Activated T-cell treated with anti-CD3 and anti-CD28 coated beads, Interleukin-2, amount 50 U/mL, for 24 hours (primary cell): Measurements from ENCODE around the gene KDR.
A peak's percentile ranks its signal among the peaks of the same experiment; 100 is the strongest.

ENCODE experiments used
- DNase-seq: peaks from one replicate; pipeline ENCODE4 v3.0.0-alpha.2; 2020
- H3K27ac Mint-ChIP-seq: 2 replicates; pipeline ENCODE4 v1.8.0; 2020; ENCODE audit warnings: mild to moderate bottlenecking, mixed read lengths
- H3K27me3 Mint-ChIP-seq: 2 replicates; pipeline ENCODE4 v1.8.0; 2020; ENCODE audit warnings: mixed read lengths
- H3K36me3 Mint-ChIP-seq: 2 replicates; pipeline ENCODE4 v1.8.0; 2020; ENCODE audit warnings: low read depth, mixed read lengths
- H3K4me1 Mint-ChIP-seq: 2 replicates; pipeline ENCODE4 v1.8.0; 2020; ENCODE audit warnings: low read depth, mixed read lengths
- H3K4me3 Mint-ChIP-seq: 2 replicates; pipeline ENCODE4 v1.8.0; 2020; ENCODE audit warnings: mild to moderate bottlenecking, moderate library complexity, mixed read lengths
- H3K9me3 Mint-ChIP-seq: 2 replicates; pipeline ENCODE4 v1.8.0; 2020; ENCODE audit warnings: mixed read lengths

Gene KDR

DNA sequence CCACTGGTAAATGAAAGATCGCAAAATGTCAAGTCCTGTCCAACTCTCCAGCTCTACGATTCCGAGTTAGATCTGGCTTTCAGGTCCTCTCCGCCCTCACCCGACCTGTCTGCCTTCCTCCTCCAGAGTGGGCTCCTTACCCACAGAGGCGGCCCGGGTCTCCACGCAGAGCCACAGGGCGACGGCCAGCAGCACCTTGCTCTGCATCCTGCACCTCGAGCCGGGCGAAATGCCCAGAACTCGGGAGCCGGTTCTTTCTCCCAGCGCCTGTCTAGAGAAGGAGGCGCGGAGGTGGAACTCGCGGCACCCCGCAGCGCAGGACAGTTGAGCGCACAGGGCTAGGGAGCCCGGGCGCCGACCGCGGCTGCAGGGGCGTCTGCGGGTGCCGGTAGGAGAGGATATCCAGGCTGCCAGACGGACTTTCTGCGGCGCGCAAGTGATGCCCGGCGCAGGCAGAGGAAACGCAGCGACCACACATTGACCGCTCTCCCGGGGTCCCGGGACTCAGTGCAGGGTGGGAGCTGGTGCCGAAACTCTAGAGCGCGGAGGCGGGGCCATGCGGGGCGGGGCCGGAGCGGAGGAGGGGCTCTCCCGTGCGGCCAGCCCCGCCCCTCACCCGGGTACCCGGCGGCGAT is at the start of gene KDR:
Gene KDR (minus strand): TSS at position 509 of the 635 bp plus-strand sequence. CDS start 302 bp downstream, at position 207.
- Mint-ChIP-seq H3K4me1 (peaks cover 10% of the 10 kb centered on the region), H3K9me3 (no peaks in the 10 kb centered on the region), H3K27me3 (peaks cover 49% of the 10 kb centered on the region), H3K27ac (no peak within 1 kb of the TSS), H3K4me3 (peak within 1 kb of the TSS; percentile 33), H3K36me3 (no peaks in the 10 kb centered on the region)
- no peak for DNase-seq

DNA sequence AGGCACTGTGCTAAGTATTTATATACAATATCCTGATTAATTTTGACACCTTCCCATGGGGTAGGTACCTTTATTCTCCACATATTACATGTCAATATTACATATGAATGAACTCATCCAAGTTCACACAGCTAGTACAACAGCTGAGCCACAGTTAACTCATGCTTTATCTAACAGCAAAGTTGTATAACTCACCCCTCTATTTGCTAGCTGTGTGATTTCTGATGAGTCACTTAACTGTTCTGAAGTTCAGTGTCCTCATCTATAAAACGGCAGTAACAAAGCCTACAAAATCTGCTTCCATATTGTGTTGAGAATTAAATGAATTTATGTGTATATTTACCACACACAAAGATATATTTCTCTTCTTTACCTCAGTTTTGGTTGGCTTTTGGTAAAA is 48.2 kb upstream of the KDR start:
- H3K36me3 Mint-ChIP-seq = no peaks in the 10 kb centered on the region
- H3K4me1 Mint-ChIP-seq = peaks cover 4% of the 10 kb centered on the region
- no peaks in the 10 kb centered on the region for H3K9me3 Mint-ChIP-seq
- no peak overlapping the region for H3K4me3 Mint-ChIP-seq
- no peak for DNase-seq
- H3K27ac Mint-ChIP-seq = no peak overlapping the region
- peaks cover 27% of the 10 kb centered on the region for H3K27me3 Mint-ChIP-seq

DNA sequence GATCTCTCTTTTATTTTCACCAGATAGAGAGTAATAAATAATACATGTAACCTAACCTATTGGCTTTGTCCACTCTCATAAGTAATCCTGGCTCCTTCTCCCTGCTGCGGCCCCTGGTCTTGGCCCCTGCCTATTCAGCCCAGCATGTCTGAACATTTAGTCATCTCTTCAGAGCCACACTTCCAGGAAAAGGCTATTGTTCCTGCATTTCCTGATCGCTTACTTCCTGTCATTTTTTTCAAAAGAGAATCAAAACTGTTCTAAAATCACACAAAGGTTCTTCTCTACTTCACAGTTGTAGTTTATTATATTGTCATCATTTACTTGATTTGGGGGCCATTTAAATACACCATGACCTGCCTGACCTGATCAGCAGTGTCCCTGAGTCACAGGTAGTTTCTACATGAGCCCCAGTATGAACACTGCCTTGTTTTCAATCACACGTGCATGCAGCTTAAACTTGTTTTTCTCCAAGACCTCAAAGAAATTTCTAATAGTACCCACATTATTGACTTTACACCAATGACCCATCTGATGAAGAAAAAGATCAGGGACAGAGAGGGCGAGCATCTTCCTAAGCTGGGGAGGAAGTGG is 47.4 kb upstream of the KDR start:
- Mint-ChIP-seq H3K9me3 (no peaks in the 10 kb centered on the region), H3K4me1 (peaks cover 4% of the 10 kb centered on the region), H3K4me3 (no peak overlapping the region), H3K27ac (no peak overlapping the region), H3K27me3 (peaks cover 27% of the 10 kb centered on the region), H3K36me3 (no peaks in the 10 kb centered on the region)
- no peak for DNase-seq

DNA sequence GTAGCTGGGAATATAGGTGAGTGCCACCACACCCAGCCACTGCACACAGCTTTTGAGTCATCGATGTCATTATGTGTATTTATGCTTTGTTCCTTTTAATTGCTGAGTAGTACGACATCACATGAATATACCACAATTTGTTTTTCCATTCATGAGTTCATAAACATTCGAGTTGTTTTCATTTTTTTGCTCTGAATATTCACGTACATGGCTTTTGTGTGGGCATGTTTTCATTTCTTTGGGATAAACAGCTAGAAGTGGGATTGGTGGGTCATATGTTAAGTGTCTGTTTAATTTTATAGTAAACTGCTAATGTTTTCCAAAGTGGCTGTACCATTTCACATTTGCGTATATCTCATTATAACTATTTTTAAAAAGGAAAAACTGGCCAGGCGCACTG is 45.1 kb upstream of the KDR start:
- H3K9me3 Mint-ChIP-seq = no peaks in the 10 kb centered on the region
- H3K4me1 Mint-ChIP-seq = no peaks in the 10 kb centered on the region
- H3K4me3 Mint-ChIP-seq = no peak overlapping the region
- no peak for DNase-seq
- H3K27ac Mint-ChIP-seq = no peak overlapping the region
- no peaks in the 10 kb centered on the region for H3K36me3 Mint-ChIP-seq
- peaks cover 31% of the 10 kb centered on the region for H3K27me3 Mint-ChIP-seq

DNA sequence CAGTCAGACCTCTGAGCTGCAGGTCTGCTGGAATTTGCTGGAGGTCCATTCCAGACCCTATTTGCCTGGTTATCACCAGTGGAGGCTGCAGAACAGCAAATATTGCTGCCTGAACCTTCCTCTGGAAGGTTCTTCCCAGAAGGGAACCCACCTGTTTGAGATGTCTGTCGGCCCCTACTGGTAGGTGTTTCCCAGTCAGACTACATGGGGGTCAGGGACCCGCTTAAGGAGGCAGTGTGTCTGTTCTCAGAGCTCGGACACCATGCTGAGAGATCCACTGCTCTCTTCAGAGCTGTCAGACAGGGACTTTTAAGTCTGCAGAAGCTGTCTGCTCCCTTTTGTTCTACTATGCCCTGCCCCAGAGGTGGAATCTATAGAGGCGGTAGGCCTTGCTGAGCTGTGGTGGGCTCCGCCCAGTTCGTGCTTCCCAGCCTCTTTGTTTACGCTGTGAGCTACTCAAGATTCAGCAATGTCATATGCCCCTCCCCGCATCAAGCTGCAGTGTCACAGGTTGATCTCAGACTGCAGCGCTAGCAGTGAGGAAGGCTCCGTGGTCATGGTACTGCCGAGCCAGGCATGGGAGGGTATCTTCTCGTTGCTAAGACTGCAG is 44.1 kb upstream of the KDR start:
- no peaks in the 10 kb centered on the region for H3K9me3 Mint-ChIP-seq
- no peak overlapping the region for H3K27ac Mint-ChIP-seq
- no peak overlapping the region for H3K4me3 Mint-ChIP-seq
- peaks cover 31% of the 10 kb centered on the region for H3K27me3 Mint-ChIP-seq
- no peak for DNase-seq
- H3K36me3 Mint-ChIP-seq = no peaks in the 10 kb centered on the region
- H3K4me1 Mint-ChIP-seq = no peaks in the 10 kb centered on the region

DNA sequence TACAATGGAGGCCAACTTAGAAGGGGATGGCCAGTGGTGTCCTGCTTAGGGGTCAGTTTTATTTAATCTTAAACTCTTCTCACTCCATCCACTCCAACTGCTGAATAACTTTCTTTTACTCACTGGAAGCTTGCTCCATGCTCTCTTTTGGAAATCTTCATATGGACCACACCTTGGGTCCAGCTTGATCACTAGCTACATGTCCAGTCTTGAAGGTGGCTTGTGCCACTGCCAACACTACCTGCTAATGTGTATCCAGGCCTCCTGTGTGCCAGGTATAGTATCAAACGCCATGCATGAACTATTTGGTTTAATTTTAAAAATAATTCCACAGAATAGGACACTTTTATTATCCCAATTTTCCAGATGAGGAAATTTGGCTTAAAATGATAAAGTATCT is 37.0 kb upstream of the KDR start:
- no peak for DNase-seq

DNA sequence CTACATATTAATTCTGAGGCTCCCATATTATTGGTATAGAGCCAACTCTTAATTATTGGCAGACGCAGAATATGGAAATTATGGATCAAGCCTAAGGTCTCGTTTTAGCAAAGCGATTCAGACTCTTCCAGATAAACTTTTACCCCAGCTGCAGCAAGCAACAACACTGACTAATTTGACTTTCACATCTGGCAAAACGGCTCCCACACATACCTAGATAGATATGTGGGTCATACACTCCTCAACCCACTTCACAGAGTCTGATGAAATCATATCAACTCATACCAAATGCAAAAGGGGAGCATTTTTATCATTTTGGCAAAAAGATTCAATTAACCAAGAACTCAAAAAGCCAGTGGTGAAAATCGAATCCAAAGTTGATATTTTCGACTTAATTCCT is 36.3 kb upstream of the KDR start:
- Mint-ChIP-seq H3K27me3 (peaks cover 35% of the 10 kb centered on the region), H3K4me1 (no peaks in the 10 kb centered on the region), H3K36me3 (no peaks in the 10 kb centered on the region), H3K27ac (no peak overlapping the region), H3K4me3 (no peak overlapping the region), H3K9me3 (no peaks in the 10 kb centered on the region)
- DNase-seq = no peak

More for the DNA sequence above, 37.0 kb upstream of the KDR start:
- no peak overlapping the region for H3K4me3 Mint-ChIP-seq
- H3K9me3 Mint-ChIP-seq = no peaks in the 10 kb centered on the region
- H3K27ac Mint-ChIP-seq = no peak overlapping the region
- peaks cover 33% of the 10 kb centered on the region for H3K27me3 Mint-ChIP-seq
- no peaks in the 10 kb centered on the region for H3K4me1 Mint-ChIP-seq
- H3K36me3 Mint-ChIP-seq = no peaks in the 10 kb centered on the region

DNA sequence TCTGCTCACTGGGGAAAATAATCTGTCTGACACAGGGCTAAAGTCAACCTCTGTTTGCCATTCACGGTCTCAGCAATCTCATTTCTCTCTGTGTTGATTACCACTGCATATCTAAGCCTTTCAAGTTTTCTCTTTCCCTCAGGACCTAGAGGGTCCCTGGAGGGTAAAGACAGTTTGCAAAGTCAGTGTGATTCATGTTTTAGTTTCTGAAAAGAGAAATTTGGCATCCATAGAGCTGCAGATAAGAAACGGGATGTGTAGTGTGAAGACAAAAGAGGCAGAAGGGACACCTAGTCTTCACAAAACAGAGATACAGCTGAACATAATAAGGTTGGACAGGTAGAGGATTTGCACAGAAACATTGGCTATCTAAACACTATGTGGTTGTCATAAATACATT is 34.5 kb upstream of the KDR start:
- Mint-ChIP-seq H3K4me1 (no peaks in the 10 kb centered on the region), H3K9me3 (no peaks in the 10 kb centered on the region), H3K27me3 (peaks cover 36% of the 10 kb centered on the region), H3K36me3 (no peaks in the 10 kb centered on the region), H3K27ac (no peak overlapping the region), H3K4me3 (no peak overlapping the region)
- DNase-seq = no peak

DNA sequence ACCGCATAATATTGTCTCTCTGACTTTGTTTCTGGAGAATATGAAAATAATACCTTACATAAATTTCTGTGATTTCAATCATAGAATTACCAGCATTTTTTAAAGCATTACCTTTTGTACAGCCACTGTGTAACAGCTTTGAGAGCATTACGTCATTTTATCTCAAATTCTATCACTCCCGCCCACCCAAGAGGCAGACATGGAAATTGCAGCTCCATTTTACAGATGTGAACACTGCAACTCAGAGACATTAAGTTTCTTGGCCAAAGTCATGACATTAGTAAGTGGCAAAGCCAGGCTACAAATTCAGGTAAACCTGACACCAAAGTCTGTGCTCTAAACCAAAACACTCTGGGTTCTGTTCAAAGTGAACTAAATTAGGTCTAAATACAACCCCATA is 33.6 kb upstream of the KDR start:
- Mint-ChIP-seq H3K27ac (no peak overlapping the region), H3K27me3 (peaks cover 37% of the 10 kb centered on the region), H3K9me3 (no peaks in the 10 kb centered on the region), H3K4me3 (no peak overlapping the region), H3K4me1 (no peaks in the 10 kb centered on the region), H3K36me3 (no peaks in the 10 kb centered on the region)
- no peak for DNase-seq

DNA sequence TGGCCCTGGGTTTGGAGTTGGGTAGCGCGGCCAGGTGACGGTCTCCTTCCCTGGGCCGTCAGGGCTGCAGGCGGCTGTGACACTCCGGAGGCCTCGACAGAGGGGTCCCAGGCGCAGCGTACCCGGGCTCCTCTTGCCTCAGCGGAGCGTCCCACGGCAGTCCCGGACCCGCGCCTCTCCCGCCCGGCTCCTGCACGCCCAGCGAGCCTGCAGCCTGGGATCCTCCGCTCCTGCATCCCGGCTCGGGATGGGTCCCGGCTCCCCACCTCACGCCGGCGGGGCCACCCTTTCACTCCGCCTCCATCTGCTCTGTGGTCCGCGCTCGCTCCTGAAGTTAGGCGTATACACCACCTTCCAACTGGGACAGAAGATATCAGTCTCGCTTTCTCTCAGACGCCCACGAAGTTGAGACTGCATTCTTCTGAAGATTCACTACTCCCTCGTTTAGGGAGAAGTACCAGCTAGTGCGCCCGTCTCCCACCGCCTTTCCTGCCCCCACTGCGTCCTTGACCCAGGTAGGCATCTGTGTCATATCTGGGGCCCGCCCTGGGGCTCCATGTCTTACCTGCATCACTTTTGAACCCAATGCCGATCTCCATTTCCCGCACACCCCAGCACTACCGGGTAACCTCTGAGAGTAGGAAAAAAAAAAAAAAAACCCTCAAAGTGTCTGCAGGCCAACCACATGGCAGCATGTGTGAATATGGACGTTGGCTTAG is 32.3 kb upstream of the KDR start:
- Mint-ChIP-seq H3K4me3 (no peak overlapping the region), H3K4me1 (no peaks in the 10 kb centered on the region), H3K27me3 (peaks cover 41% of the 10 kb centered on the region), H3K27ac (no peak overlapping the region), H3K9me3 (peaks cover 4% of the 10 kb centered on the region), H3K36me3 (no peaks in the 10 kb centered on the region)
- DNase-seq = no peak

DNA sequence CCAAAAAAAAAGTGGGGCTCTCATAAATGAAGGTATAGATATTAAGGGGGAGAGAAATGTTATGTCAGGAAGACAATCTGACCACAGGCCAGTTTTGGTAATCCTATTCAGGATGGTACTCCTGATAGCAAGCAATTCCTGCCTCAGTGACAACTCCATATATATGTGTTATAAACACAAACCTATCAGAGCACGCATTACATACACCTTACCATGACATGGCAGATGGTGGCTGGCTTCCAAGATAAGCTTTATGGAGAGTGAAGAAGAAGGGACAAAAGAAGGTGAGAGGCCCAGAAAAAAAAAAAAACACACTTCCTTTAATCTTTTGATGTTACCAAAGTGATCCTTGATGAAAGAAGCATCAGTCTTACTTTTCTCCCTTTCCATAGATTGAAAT is 29.5 kb upstream of the KDR start:
- peaks cover 33% of the 10 kb centered on the region for H3K27me3 Mint-ChIP-seq
- no peak overlapping the region for H3K4me3 Mint-ChIP-seq
- peaks cover 4% of the 10 kb centered on the region for H3K9me3 Mint-ChIP-seq
- DNase-seq = no peak
- H3K4me1 Mint-ChIP-seq = no peaks in the 10 kb centered on the region
- no peak overlapping the region for H3K27ac Mint-ChIP-seq
- no peaks in the 10 kb centered on the region for H3K36me3 Mint-ChIP-seq

DNA sequence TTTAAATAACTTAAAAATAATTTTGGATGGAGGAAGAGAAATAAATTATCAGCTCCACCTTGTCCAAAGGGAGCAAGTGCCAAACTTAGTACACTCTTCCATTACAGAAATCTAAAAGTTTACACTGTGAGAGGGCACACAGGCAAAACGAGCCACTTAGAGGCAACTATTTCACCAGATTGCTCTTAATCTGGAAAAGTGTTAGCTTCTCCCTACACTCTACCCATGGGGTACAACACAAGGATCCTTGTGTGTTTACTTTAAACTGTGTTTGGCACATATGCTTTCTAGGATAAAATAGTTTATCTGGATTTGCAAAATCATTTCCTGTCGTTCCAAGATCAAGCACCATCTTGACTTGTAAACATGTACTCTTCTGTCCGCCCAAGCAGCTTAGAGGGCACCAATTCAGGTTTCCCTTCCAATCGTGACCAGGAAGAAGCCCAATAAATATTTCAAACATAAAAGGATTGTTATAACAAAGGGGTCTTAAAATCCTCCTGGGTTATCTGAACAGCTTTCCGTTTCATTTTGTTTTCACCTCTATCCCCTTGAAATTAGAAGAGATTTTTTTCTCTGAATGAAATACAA is 29.0 kb upstream of the KDR start:
- no peak for DNase-seq
- peaks cover 28% of the 10 kb centered on the region for H3K27me3 Mint-ChIP-seq
- no peak overlapping the region for H3K27ac Mint-ChIP-seq
- peaks cover 4% of the 10 kb centered on the region for H3K9me3 Mint-ChIP-seq
- H3K36me3 Mint-ChIP-seq = no peaks in the 10 kb centered on the region
- H3K4me1 Mint-ChIP-seq = no peaks in the 10 kb centered on the region
- H3K4me3 Mint-ChIP-seq = no peak overlapping the region

DNA sequence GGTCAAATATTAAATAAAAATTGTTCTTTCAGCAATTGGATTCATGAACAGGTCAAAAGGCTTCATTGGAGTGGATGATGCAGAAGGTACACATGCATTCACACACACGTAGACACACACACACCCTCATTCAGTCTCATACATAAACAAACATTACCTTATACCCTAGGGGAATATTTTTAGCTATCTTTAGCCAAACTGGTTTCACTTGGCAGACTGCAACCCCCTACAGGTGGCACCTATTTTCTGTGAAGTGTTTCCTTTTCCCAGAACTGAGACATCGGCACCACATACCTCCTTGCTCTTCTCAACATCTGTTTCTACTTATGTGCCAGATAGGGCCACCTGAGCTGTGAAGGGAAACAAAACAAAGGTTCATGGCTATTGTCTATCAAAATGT is 18.5 kb upstream of the KDR start:
- no peak for DNase-seq
- H3K9me3 Mint-ChIP-seq = no peaks in the 10 kb centered on the region
- H3K4me1 Mint-ChIP-seq = no peaks in the 10 kb centered on the region
- H3K27me3 Mint-ChIP-seq = no peaks in the 10 kb centered on the region
- no peaks in the 10 kb centered on the region for H3K36me3 Mint-ChIP-seq
- no peak overlapping the region for H3K4me3 Mint-ChIP-seq
- H3K27ac Mint-ChIP-seq = no peak overlapping the region

DNA sequence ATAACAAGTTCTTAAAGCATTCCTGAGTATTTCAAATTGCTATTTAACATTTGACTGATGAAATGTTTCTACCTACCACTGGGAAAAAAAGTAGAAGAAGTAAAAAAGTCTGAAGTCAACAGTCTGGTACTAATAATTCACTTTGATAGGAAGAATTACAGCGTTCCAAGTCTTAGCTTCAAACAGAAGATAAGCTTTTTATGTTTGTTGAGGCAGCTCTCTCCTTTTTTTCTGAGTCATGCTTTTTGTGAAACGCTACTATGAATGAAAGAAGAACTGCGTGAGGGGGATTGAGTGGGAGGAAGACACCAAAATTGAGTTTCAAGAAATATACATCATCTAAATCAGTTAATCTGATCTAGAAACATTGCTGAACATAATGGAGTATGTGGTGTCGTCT is 13.0 kb upstream of the KDR start:
- H3K27me3 Mint-ChIP-seq = peaks cover 13% of the 10 kb centered on the region
- no peak overlapping the region for H3K27ac Mint-ChIP-seq
- H3K4me3 Mint-ChIP-seq = no peak overlapping the region
- no peaks in the 10 kb centered on the region for H3K36me3 Mint-ChIP-seq
- H3K9me3 Mint-ChIP-seq = no peaks in the 10 kb centered on the region
- no peak for DNase-seq
- no peaks in the 10 kb centered on the region for H3K4me1 Mint-ChIP-seq

DNA sequence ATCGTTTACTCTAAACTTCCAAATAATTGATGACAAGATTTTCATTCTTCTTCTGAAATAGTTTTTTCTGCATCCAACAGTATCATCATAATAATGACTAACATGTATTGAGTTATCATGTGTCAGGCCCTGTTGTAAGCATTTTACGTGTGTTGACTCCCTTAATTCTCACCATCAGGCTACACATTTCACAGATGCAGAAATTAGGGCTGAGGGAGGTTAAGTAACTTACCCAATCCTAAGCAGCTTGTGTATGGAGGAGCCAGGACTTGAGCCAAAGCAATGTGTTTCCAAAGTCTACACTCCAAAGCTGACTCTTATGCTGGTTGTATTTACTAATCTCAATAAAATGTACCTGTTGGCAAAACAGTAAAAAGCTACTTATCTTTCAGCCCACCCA is 11.2 kb upstream of the KDR start:
- peaks cover 13% of the 10 kb centered on the region for H3K27me3 Mint-ChIP-seq
- no peak for DNase-seq
- no peak overlapping the region for H3K4me3 Mint-ChIP-seq
- H3K4me1 Mint-ChIP-seq = no peaks in the 10 kb centered on the region
- H3K27ac Mint-ChIP-seq = no peak overlapping the region
- H3K9me3 Mint-ChIP-seq = no peaks in the 10 kb centered on the region
- no peaks in the 10 kb centered on the region for H3K36me3 Mint-ChIP-seq
